Left colon (tissue), 2 donors: ENCODE data around the gene C19orf67. TPM values are rescaled to one million over a fixed set of nuclear protein-coding genes. Genes with fewer than 3 reads are reported as not detected.
"Not testable (repeated sequence)": the region's sequence is repeated elsewhere in the genome, so short reads cannot be mapped to it uniquely, and the experiment has no call there.

Source experiments
- ATAC-seq: fragments of 200-7000 bp; cut with Tn5 transposase; one replicate; pipeline ENCODE4 v1.9.1; 2020; ENCODE audit warnings: mild to moderate bottlenecking, moderate library complexity
- DNase-seq, 2 donors: peaks; one replicate each; pipeline ENCODE4 v3.0.0-alpha.2; 2020
- intact Hi-C, 2 donors: fragments of 100-400 bp; cut with DNase I in 1 of 2; cut with micrococcal nuclease in 1 of 2; formaldehyde crosslinking; loops; one replicate each; pipeline versions ENCODE4 v1.11.2 to v1.14.0; 2022; cut with DNase I, micrococcal nuclease
- total RNA-seq, 2 donors: library from RNA; stranded (reverse); fragmentation: NEBNext Ultra II Directional; extraction: Animal tissue kit (Norgen Biotek cat#: 25700); gene quantifications; one replicate each; pipeline ENCODE4 v1.2.1, GENCODE V29; 2021
- donor health status: DM: no; HTN: no; CAD: no.
- donor health status: DM: yes; HTN: yes; CAD: no.

Gene C19orf67
- total RNA-seq, 2 donors from 2014 or later = 0.42 TPM; not detected in 1

GRCh38 chr19:14063105-14063504 lies 22.5 kb downstream of the C19orf67 start:
- ATAC-seq (no peak), DNase-seq (no peak)
- intact Hi-C loops = no loop called here

GRCh38 chr19:14062558-14062855 lies 23.1 kb downstream of the C19orf67 start:
- no peak for DNase-seq
- intact Hi-C loops = no loop called here
- no peak for ATAC-seq

- no peak for DNase-seq
- intact Hi-C loops = no loop called here
- peak; percentile 58 for ATAC-seq
These were observed 23.6 kb downstream of the C19orf67 start, which contains the start of gene PALM3 for GRCh38 chr19:14061751-14062557. PALM3 (minus strand) TSS chr19:14062076; CDS start chr19:14061980, 96 bp downstream.

- ATAC-seq (peak; percentile 49), DNase-seq (no peak)
- intact Hi-C loops = no loop called here
These were observed 24.4 kb downstream of the C19orf67 start for GRCh38 chr19:14061081-14061749.

GRCh38 chr19:14059652-14060155 lies 25.9 kb downstream of the C19orf67 start:
- no peak for DNase-seq
- ATAC-seq = no peak
- intact Hi-C loops = loop anchor here in 1 of 2 donors (5.0 kb wide), 1 partner anchor 182 kb away; the partner anchor contains the start of gene NANOS3

- intact Hi-C loops = loop anchor here in 1 of 2 donors (5.0 kb wide), 1 partner anchor 182 kb away; the partner anchor contains the start of gene NANOS3
- ATAC-seq (peak; percentile 26), DNase-seq (no peak)
These were observed 26.5 kb downstream of the C19orf67 start for GRCh38 chr19:14059093-14059480.

- ATAC-seq = no peak
- intact Hi-C loops = loop anchor here in 1 of 2 donors (5.0 kb wide), 1 partner anchor 181 kb away; the partner anchor contains the start of gene NANOS3
These were observed 27.1 kb downstream of the C19orf67 start for GRCh38 chr19:14058182-14059092.

GRCh38 chr19:14056741-14057356 lies 28.7 kb downstream of the C19orf67 start:
- intact Hi-C loops = loop anchor here in 1 of 2 donors (5.0 kb wide), 1 partner anchor 180 kb away; the partner anchor contains the start of gene NANOS3
- DNase-seq = no peak
- ATAC-seq = no peak

More at GRCh38 chr19:14058182-14059092, 27.1 kb downstream of the C19orf67 start:
- no peak for DNase-seq

GRCh38 chr19:14056069-14056666 lies 29.4 kb downstream of the C19orf67 start:
- DNase-seq (no peak), ATAC-seq (no peak)
- intact Hi-C loops = loop anchor here in 1 of 2 donors (5.0 kb wide), 1 partner anchor 179 kb away; the partner anchor contains the start of gene NANOS3

- no peak for DNase-seq
- ATAC-seq = no peak
- intact Hi-C loops = loop anchor here in 1 of 2 donors (5.0 kb wide), 1 partner anchor 178 kb away; the partner anchor contains the start of gene NANOS3
These were observed 30.2 kb downstream of the C19orf67 start for GRCh38 chr19:14055396-14055795.

- ATAC-seq (no peak), DNase-seq (no peak)
- intact Hi-C loops = loop anchor here in 1 of 2 donors (5.0 kb wide), 1 partner anchor 177 kb away; the partner anchor contains the start of gene NANOS3
These were observed 30.9 kb downstream of the C19orf67 start for GRCh38 chr19:14054721-14055120.

- no peak for DNase-seq
- intact Hi-C loops = no loop called here
- ATAC-seq = no peak
These were observed 31.5 kb downstream of the C19orf67 start for GRCh38 chr19:14054099-14054498.

- ATAC-seq (no peak), DNase-seq (no peak)
- intact Hi-C loops = no loop called here
These were observed 32.1 kb downstream of the C19orf67 start for GRCh38 chr19:14053500-14053899.

GRCh38 chr19:14053032-14053431 lies 32.6 kb downstream of the C19orf67 start:
- no peak for DNase-seq
- ATAC-seq = no peak
- intact Hi-C loops = no loop called here

GRCh38 chr19:14052470-14052869 lies 33.1 kb downstream of the C19orf67 start:
- intact Hi-C loops = no loop called here
- ATAC-seq (no peak), DNase-seq (no peak)

GRCh38 chr19:14051980-14052379 lies 33.6 kb downstream of the C19orf67 start:
- ATAC-seq (no peak), DNase-seq (no peak)
- intact Hi-C loops = no loop called here

GRCh38 chr19:14050961-14051360 lies 34.6 kb downstream of the C19orf67 start:
- ATAC-seq, intact Hi-C loops, DNase-seq: not testable (repeated sequence)

- intact Hi-C loops = no loop called here
- no peak for ATAC-seq
- DNase-seq = no peak
These were observed 35.1 kb downstream of the C19orf67 start for GRCh38 chr19:14050512-14050911.
